Measurements from ENCODE around the gene BCL2L11.

BCL2L11 gene

DNA sequence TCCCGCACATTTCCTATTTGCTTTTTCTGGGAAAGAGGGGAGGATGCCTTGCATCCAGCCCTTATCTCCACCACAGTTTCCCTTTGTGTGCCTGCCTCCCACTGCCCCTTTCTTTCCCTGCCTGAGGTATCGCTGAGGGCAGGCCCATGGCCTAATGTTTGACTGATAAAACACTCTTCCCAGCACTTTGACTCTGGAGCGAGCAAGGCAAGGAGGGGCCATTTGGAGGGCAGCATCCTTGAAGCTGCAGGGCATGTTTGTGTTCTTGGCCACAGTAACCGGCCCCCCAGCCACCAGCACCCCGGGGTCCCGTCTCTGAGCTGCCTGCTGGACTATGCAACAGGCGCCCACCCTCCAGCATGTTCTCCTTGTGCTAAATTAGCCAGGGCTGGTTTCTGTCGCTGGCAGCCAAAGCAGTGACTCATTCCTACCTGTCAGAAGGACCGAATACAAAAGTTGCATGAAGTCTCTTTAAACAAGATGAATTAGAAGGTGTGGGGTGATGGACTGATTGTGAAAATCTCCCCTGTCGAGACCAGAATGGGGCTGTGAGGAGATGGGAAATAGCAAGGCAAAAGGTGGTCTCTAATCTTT lies 50.7 kb downstream of the BCL2L11 start:
- H3K27me3 ChIP-seq (ENCODE audit: control insufficient read depth, insufficient read depth, low read length), result no peaks in the 10 kb centered on the region
- no peaks in the 10 kb centered on the region for H3K9me3 ChIP-seq (ENCODE audit: control insufficient read depth, insufficient read depth, low read length)
- H3K4me1 ChIP-seq (ENCODE audit: control insufficient read depth, insufficient read depth, low read length), result peaks cover 17% of the 10 kb centered on the region
- H3K36me3 ChIP-seq (ENCODE audit: control insufficient read depth, insufficient read depth, low read length), result peaks cover 9% of the 10 kb centered on the region
- H3K9ac ChIP-seq (ENCODE audit: low read depth, low read length), result no peak overlapping the region
- no peak overlapping the region for H3K4me3 ChIP-seq (ENCODE audit: low read depth, low read length)
- peak overlapping the region; percentile 37 for H3K27ac ChIP-seq (ENCODE audit: low read depth, low read length)

DNA sequence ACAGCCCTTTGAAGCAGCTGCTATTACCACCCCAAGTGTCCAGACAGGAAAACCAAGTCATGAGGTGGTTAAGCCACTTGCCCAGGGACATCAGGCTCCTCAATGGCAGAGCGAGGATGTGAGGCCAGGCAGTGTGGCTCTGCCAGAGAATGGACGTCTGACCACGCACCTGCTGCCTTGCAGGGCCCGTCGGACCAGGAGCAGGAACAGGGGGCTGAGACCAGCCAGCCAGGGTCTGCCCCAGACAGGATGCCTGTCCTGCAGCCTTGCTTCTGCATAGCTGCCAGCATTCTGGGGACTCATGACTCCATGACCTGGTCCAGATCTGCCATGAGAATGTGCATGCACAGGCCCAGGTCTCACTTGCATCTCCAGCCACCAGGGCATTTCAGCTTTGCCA lies 52.0 kb downstream of the BCL2L11 start:
- H3K9me3 ChIP-seq (ENCODE audit: control insufficient read depth, insufficient read depth, low read length), result no peaks in the 10 kb centered on the region
- H3K9ac ChIP-seq (ENCODE audit: low read depth, low read length), result no peak overlapping the region
- no peak overlapping the region for H3K4me3 ChIP-seq (ENCODE audit: low read depth, low read length)
- no peak overlapping the region for H3K27ac ChIP-seq (ENCODE audit: low read depth, low read length)
- H3K27me3 ChIP-seq (ENCODE audit: control insufficient read depth, insufficient read depth, low read length), result no peaks in the 10 kb centered on the region
- peaks cover 17% of the 10 kb centered on the region for H3K4me1 ChIP-seq (ENCODE audit: control insufficient read depth, insufficient read depth, low read length)
- no peaks in the 10 kb centered on the region for H3K36me3 ChIP-seq (ENCODE audit: control insufficient read depth, insufficient read depth, low read length)

DNA sequence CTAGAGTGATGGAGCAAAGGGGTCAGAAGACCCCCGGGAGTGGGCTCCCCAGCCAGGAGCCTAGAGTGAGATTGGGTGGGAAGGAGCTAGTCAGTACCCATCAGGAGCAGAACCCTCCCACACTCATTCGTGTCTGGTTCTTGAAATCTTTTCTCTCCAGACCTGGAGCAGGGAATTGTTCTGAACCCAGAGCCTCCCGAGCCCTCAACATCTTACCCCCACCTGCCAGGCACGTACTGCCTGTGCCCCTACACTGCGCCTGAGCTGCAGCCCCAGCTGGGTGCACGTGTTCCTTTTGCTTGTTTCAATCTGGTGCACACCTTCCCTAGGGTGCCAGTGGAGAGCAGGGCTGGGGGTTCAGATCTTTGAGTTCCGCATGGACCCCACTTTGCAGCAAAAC lies 52.6 kb downstream of the BCL2L11 start:
- no peak overlapping the region for H3K27ac ChIP-seq (ENCODE audit: low read depth, low read length)
- no peaks in the 10 kb centered on the region for H3K36me3 ChIP-seq (ENCODE audit: control insufficient read depth, insufficient read depth, low read length)
- no peak overlapping the region for H3K9ac ChIP-seq (ENCODE audit: low read depth, low read length)
- H3K9me3 ChIP-seq (ENCODE audit: control insufficient read depth, insufficient read depth, low read length), result no peaks in the 10 kb centered on the region
- peaks cover 16% of the 10 kb centered on the region for H3K4me1 ChIP-seq (ENCODE audit: control insufficient read depth, insufficient read depth, low read length)
- no peak overlapping the region for H3K4me3 ChIP-seq (ENCODE audit: low read depth, low read length)
- no peaks in the 10 kb centered on the region for H3K27me3 ChIP-seq (ENCODE audit: control insufficient read depth, insufficient read depth, low read length)

DNA sequence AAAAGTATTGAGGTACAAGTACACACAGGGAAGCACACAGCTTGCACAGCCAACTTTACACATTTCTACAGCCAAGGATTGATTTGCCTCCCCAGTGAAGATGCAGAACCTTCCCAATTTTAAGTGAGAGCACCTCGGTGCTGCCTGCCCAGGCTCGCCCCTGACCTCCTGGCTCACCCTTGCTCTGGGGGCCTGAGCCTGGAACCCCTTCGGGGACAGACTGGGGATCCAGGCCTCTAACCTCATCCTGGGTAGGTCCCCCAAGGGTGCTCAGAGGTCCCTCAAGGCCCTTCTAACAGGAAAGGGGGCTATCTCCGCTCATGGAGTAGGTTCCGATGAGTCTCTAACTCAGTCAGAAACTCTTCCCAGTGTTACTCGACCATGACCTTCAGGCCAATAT lies 53.1 kb downstream of the BCL2L11 start:
- no peaks in the 10 kb centered on the region for H3K36me3 ChIP-seq (ENCODE audit: control insufficient read depth, insufficient read depth, low read length)
- H3K27ac ChIP-seq (ENCODE audit: low read depth, low read length), result no peak overlapping the region
- no peaks in the 10 kb centered on the region for H3K9me3 ChIP-seq (ENCODE audit: control insufficient read depth, insufficient read depth, low read length)
- no peak overlapping the region for H3K4me3 ChIP-seq (ENCODE audit: low read depth, low read length)
- no peak overlapping the region for H3K9ac ChIP-seq (ENCODE audit: low read depth, low read length)
- H3K27me3 ChIP-seq (ENCODE audit: control insufficient read depth, insufficient read depth, low read length), result no peaks in the 10 kb centered on the region
- peaks cover 13% of the 10 kb centered on the region for H3K4me1 ChIP-seq (ENCODE audit: control insufficient read depth, insufficient read depth, low read length)

DNA sequence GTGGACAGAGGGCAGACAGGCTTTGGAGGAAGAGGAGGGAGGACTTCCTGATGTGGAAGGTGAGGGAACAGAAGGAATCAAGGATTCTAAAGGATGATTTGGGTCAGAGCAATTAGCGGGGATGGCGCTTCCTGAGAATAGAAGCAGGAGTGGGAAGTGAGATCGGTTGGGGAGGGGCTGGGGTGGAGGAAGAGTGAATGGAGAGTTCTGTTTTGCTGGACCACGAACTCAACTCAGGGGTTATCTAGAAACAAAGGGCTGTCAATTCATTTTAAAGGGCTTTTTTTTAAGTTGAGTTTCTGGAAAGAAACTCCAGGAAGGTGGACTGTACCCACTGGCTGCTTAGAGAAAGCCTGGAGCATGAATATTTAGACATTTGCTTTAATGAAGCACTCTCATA lies 54.9 kb downstream of the BCL2L11 start:
- Histone ChIP-seq H3K9ac (ENCODE audit: low read depth, low read length) (no peak overlapping the region), H3K9me3 (ENCODE audit: control insufficient read depth, insufficient read depth, low read length) (no peaks in the 10 kb centered on the region), H3K27me3 (ENCODE audit: control insufficient read depth, insufficient read depth, low read length) (no peaks in the 10 kb centered on the region), H3K36me3 (ENCODE audit: control insufficient read depth, insufficient read depth, low read length) (no peaks in the 10 kb centered on the region), H3K27ac (ENCODE audit: low read depth, low read length) (no peak overlapping the region), H3K4me3 (ENCODE audit: low read depth, low read length) (no peak overlapping the region), H3K4me1 (ENCODE audit: control insufficient read depth, insufficient read depth, low read length) (peaks cover 13% of the 10 kb centered on the region)

DNA sequence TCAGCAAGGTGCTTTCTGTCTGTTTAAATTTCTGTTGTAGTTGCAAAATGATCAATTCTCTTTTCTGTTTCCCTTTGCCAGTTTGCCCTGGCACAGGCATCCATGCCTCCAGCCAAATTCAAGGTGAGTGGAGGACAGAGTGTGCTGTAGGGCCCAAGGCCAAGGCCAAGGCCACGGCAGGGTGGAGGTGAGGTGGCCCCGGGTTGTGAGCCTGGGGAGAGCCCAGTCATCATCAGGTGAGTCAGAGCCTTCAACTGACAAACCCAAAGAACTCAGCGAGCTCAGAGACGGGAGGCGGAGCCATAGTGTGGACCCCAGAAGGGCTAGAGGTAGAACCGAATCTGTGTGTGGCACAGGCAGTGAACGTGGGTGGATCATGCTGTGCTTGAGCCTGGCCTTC lies 55.7 kb downstream of the BCL2L11 start:
- Histone ChIP-seq H3K9me3 (ENCODE audit: control insufficient read depth, insufficient read depth, low read length) (no peaks in the 10 kb centered on the region), H3K4me3 (ENCODE audit: low read depth, low read length) (no peak overlapping the region), H3K36me3 (ENCODE audit: control insufficient read depth, insufficient read depth, low read length) (no peaks in the 10 kb centered on the region), H3K27ac (ENCODE audit: low read depth, low read length) (no peak overlapping the region), H3K4me1 (ENCODE audit: control insufficient read depth, insufficient read depth, low read length) (peaks cover 13% of the 10 kb centered on the region), H3K9ac (ENCODE audit: low read depth, low read length) (no peak overlapping the region), H3K27me3 (ENCODE audit: control insufficient read depth, insufficient read depth, low read length) (no peaks in the 10 kb centered on the region)

GRCh38 chr2:111176867-111177266 lies 56.2 kb downstream of the BCL2L11 start:
- Histone ChIP-seq H3K36me3 (ENCODE audit: control insufficient read depth, insufficient read depth, low read length) (no peaks in the 10 kb centered on the region), H3K9me3 (ENCODE audit: control insufficient read depth, insufficient read depth, low read length) (no peaks in the 10 kb centered on the region), H3K27ac (ENCODE audit: low read depth, low read length) (no peak overlapping the region), H3K4me3 (ENCODE audit: low read depth, low read length) (no peak overlapping the region), H3K27me3 (ENCODE audit: control insufficient read depth, insufficient read depth, low read length) (no peaks in the 10 kb centered on the region), H3K9ac (ENCODE audit: low read depth, low read length) (no peak overlapping the region), H3K4me1 (ENCODE audit: control insufficient read depth, insufficient read depth, low read length) (peaks cover 13% of the 10 kb centered on the region)

GRCh38 chr2:111178296-111178695 lies 57.6 kb downstream of the BCL2L11 start:
- Histone ChIP-seq H3K4me1 (ENCODE audit: control insufficient read depth, insufficient read depth, low read length) (peaks cover 13% of the 10 kb centered on the region), H3K9ac (ENCODE audit: low read depth, low read length) (no peak overlapping the region), H3K4me3 (ENCODE audit: low read depth, low read length) (no peak overlapping the region), H3K9me3 (ENCODE audit: control insufficient read depth, insufficient read depth, low read length) (no peaks in the 10 kb centered on the region), H3K36me3 (ENCODE audit: control insufficient read depth, insufficient read depth, low read length) (no peaks in the 10 kb centered on the region), H3K27ac (ENCODE audit: low read depth, low read length) (no peak overlapping the region), H3K27me3 (ENCODE audit: control insufficient read depth, insufficient read depth, low read length) (no peaks in the 10 kb centered on the region)

DNA sequence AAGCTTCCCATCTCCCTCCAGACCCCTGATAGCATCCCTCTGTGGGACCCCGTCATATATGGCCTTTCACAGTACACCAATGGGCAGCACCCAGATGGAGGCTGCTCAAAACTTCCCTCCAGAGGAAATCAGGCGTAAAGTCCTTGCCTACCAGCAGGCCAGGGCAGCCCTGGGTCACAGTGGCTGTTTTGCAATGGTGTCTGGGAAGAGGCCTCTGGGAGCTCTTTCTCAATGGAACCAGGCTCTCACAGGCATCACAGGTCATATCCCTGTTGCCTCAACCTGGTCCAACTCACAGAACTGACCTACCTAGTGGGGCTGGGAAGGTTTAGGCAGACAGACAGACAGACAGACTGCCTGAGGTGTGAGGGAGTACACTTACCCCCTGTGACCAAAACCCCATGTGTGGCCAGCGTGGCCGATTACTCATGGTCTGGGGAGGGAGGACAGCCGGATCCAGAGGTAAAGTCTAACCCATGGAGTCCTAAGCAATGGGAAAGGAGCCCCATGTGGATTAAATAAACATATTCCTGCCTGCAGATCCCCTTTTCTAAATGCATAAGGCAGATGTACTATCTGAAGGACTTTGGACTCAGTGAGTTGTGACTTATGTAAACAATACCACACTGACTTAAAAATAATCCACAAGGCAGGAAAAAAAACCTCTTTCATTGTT lies 58.2 kb downstream of the BCL2L11 start:
- H3K4me3 ChIP-seq (ENCODE audit: low read depth, low read length), result no peak overlapping the region
- no peak overlapping the region for H3K9ac ChIP-seq (ENCODE audit: low read depth, low read length)
- no peaks in the 10 kb centered on the region for H3K27me3 ChIP-seq (ENCODE audit: control insufficient read depth, insufficient read depth, low read length)
- H3K4me1 ChIP-seq (ENCODE audit: control insufficient read depth, insufficient read depth, low read length), result peaks cover 10% of the 10 kb centered on the region
- H3K27ac ChIP-seq (ENCODE audit: low read depth, low read length), result no peak overlapping the region
- H3K9me3 ChIP-seq (ENCODE audit: control insufficient read depth, insufficient read depth, low read length), result no peaks in the 10 kb centered on the region
- H3K36me3 ChIP-seq (ENCODE audit: control insufficient read depth, insufficient read depth, low read length), result no peaks in the 10 kb centered on the region

- H3K9ac ChIP-seq (ENCODE audit: low read depth, low read length), result no peak overlapping the region
Measured at GRCh38 chr2:111182121-111182520, 61.4 kb downstream of the BCL2L11 start.

DNA sequence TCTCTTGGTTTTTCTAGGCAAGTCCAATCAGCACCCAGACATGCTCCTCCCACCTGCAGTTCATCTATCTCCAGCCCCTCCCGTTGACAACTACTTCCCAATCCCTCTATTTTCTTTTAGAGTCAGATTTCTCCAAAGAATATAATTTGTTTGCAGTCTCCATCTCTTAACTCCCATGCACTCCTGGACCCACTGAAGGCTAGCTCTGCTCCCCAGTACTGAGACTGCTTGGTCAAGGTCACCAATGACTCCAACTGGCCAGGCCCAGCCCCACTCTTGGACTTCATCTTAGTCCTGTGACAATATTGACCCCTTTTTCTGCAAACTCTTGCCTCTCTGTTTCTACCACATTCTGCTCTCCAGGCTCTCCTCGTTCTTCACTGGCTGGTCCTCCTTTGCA lies 62.0 kb downstream of the BCL2L11 start:
- H3K9me3 ChIP-seq (ENCODE audit: control insufficient read depth, insufficient read depth, low read length), result no peaks in the 10 kb centered on the region
- no peak overlapping the region for H3K27ac ChIP-seq (ENCODE audit: low read depth, low read length)
- no peaks in the 10 kb centered on the region for H3K4me1 ChIP-seq (ENCODE audit: control insufficient read depth, insufficient read depth, low read length)
- no peak overlapping the region for H3K9ac ChIP-seq (ENCODE audit: low read depth, low read length)
- no peaks in the 10 kb centered on the region for H3K27me3 ChIP-seq (ENCODE audit: control insufficient read depth, insufficient read depth, low read length)
- H3K36me3 ChIP-seq (ENCODE audit: control insufficient read depth, insufficient read depth, low read length), result no peaks in the 10 kb centered on the region
- no peak overlapping the region for H3K4me3 ChIP-seq (ENCODE audit: low read depth, low read length)

More at GRCh38 chr2:111182121-111182520, 61.4 kb downstream of the BCL2L11 start:
- H3K27ac ChIP-seq (ENCODE audit: low read depth, low read length), result no peak overlapping the region
- H3K9me3 ChIP-seq (ENCODE audit: control insufficient read depth, insufficient read depth, low read length), result no peaks in the 10 kb centered on the region
- H3K4me1 ChIP-seq (ENCODE audit: control insufficient read depth, insufficient read depth, low read length), result no peaks in the 10 kb centered on the region
- no peak overlapping the region for H3K4me3 ChIP-seq (ENCODE audit: low read depth, low read length)
- no peaks in the 10 kb centered on the region for H3K36me3 ChIP-seq (ENCODE audit: control insufficient read depth, insufficient read depth, low read length)
- no peaks in the 10 kb centered on the region for H3K27me3 ChIP-seq (ENCODE audit: control insufficient read depth, insufficient read depth, low read length)

Data from HUES48 (cell line).